ENCODE measurements around the gene STX17. TPM values are rescaled to one million over a fixed set of nuclear protein-coding genes. Genes with fewer than 3 reads are reported as not detected.

The STX17 gene
- total and polyA plus RNA-seq, 2 experiments from 2014 or later: 17.6 to 26.7 TPM

DNA sequence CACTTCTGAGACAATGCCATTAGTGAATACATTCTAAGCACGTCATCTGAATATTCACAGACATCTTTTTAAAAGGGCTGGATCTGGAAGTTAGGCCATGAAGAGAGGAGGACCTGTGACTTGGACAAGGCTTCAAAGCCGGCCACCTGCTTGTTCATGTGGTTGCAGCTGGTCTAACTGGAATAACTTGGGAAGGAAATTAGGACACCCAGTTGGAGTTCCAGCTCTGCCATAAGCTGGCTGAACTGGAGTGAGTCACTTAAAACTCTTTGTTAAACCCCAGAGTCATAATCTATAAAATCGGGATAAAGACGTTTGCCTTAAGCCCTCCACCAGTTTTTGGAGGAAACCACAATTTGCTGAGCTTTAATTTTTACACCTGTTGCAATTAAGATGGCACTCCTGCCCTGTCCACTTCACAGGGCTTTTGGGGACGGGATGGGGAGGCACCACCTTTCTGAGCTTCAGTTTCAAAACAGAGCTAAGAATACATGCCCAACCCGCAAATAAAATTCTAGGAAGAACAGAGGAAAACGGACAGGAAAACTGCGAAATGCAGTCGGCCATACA, 536 bp upstream of the STX17 start:
- 38% methylated on average over 9 of the region's 9 CpGs for WGBS (ENCODE audit: low lambda C conversion rate, missing lambda C conversion rate)
- no peaks in the 10 kb centered on the region for H3K9me2 ChIP-seq (replicated peaks; ENCODE audit: insufficient read depth)
- TF ChIP-seq EZH2 (IDR thresholded peaks at IDR 0.05; ENCODE audit: borderline replicate concordance) (no peak), EZH2phosphoT487 (IDR thresholded peaks at IDR 0.05; ENCODE audit: low read depth, severe bottlenecking, unreplicated experiment) (no peak)
- TF ChIP-seq, protein P1, sequence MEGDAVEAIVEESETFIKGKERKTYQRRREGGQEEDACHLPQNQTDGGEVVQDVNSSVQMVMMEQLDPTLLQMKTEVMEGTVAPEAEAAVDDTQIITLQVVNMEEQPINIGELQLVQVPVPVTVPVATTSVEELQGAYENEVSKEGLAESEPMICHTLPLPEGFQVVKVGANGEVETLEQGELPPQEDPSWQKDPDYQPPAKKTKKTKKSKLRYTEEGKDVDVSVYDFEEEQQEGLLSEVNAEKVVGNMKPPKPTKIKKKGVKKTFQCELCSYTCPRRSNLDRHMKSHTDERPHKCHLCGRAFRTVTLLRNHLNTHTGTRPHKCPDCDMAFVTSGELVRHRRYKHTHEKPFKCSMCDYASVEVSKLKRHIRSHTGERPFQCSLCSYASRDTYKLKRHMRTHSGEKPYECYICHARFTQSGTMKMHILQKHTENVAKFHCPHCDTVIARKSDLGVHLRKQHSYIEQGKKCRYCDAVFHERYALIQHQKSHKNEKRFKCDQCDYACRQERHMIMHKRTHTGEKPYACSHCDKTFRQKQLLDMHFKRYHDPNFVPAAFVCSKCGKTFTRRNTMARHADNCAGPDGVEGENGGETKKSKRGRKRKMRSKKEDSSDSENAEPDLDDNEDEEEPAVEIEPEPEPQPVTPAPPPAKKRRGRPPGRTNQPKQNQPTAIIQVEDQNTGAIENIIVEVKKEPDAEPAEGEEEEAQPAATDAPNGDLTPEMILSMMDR (IDR thresholded peaks at IDR 0.05; ENCODE audit: poor library complexity): no peak
- H3K27ac ChIP-seq: peak overlapping the region; percentile 100
- no peaks in the 10 kb centered on the region for H3K9me3 ChIP-seq (ENCODE audit: low read depth)
- peak overlapping the region; percentile 96 for H3K4me3 ChIP-seq
- DNase-seq (ENCODE audit: low spot score): peak; percentile 13
- H2AFZ ChIP-seq: peak overlapping the region; percentile 99
- peak overlapping the region; percentile 82 for H3K4me2 ChIP-seq
- peaks cover 9% of the 10 kb centered on the region for H3K4me1 ChIP-seq (ENCODE audit: insufficient read depth)
- H3K79me2 ChIP-seq: peaks cover 39% of the 10 kb centered on the region
- H3K27me3 ChIP-seq: no peaks in the 10 kb centered on the region
- H3K36me3 ChIP-seq (replicated peaks; ENCODE audit: insufficient read depth, low read depth): no peaks in the 10 kb centered on the region
- no peaks in the 10 kb centered on the region for H4K20me1 ChIP-seq (ENCODE audit: insufficient read depth, poor library complexity, severe bottlenecking)

GRCh38 chr9:99907208-99907532, 716 bp downstream of the STX17 start:
- H3K4me3 ChIP-seq: peak overlapping the region; percentile 96
- H3K27me3 ChIP-seq: no peaks in the 10 kb centered on the region
- H3K4me2 ChIP-seq: peak overlapping the region; percentile 82
- no peak for TF ChIP-seq EZH2phosphoT487 (IDR thresholded peaks at IDR 0.05; ENCODE audit: low read depth, severe bottlenecking, unreplicated experiment)
- TF ChIP-seq, protein P1 (IDR thresholded peaks at IDR 0.05; ENCODE audit: poor library complexity): no peak
- H3K36me3 ChIP-seq (replicated peaks; ENCODE audit: insufficient read depth, low read depth): no peaks in the 10 kb centered on the region
- WGBS (ENCODE audit: low lambda C conversion rate, missing lambda C conversion rate): 24% methylated on average over 9 of the region's 9 CpGs
- no peaks in the 10 kb centered on the region for H4K20me1 ChIP-seq (ENCODE audit: insufficient read depth, poor library complexity, severe bottlenecking)
- H3K79me2 ChIP-seq: peaks cover 52% of the 10 kb centered on the region
- H3K4me1 ChIP-seq (ENCODE audit: insufficient read depth): peaks cover 9% of the 10 kb centered on the region
- no peaks in the 10 kb centered on the region for H3K9me3 ChIP-seq (ENCODE audit: low read depth)
- no peaks in the 10 kb centered on the region for H3K9me2 ChIP-seq (replicated peaks; ENCODE audit: insufficient read depth)
- no peak for DNase-seq (ENCODE audit: low spot score)
- peak overlapping the region; percentile 100 for H3K27ac ChIP-seq
- H2AFZ ChIP-seq: peak overlapping the region; percentile 99

DNA sequence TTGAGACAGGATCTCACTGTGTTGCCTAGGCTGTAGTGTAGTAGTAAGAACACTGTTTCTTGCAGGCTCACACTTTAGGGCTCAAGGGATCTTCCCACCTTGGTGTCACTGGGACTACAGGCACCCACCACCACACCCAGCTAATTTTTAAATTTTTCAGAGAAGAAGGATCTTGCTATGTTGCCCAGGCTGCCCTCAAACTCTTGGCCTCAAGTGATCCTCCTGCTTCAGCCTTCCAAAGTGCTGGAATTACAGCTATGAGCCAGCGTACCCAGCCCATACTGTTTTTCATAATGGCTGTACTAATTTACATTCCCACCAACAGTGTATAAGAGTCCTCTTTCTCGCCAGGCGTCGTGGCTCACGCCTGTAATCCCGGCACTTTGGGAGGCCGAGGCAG, 5.1 kb downstream of the STX17 start:
- WGBS (ENCODE audit: low lambda C conversion rate, missing lambda C conversion rate): over 99% methylated on average over 7 of the region's 7 CpGs
- Histone ChIP-seq H3K9me3 (ENCODE audit: low read depth) (no peaks in the 10 kb centered on the region), H3K4me2 (no peak overlapping the region), H3K79me2 (peaks cover 70% of the 10 kb centered on the region), H2AFZ (no peak overlapping the region), H3K27me3 (no peaks in the 10 kb centered on the region), H4K20me1 (ENCODE audit: insufficient read depth, poor library complexity, severe bottlenecking) (no peaks in the 10 kb centered on the region), H3K9me2 (replicated peaks; ENCODE audit: insufficient read depth) (no peaks in the 10 kb centered on the region), H3K27ac (no peak overlapping the region), H3K4me3 (no peak overlapping the region), H3K36me3 (replicated peaks; ENCODE audit: insufficient read depth, low read depth) (no peaks in the 10 kb centered on the region), H3K4me1 (ENCODE audit: insufficient read depth) (peaks cover 9% of the 10 kb centered on the region)
- TF ChIP-seq EZH2 (IDR thresholded peaks at IDR 0.05; ENCODE audit: borderline replicate concordance) (no peak), EZH2phosphoT487 (IDR thresholded peaks at IDR 0.05; ENCODE audit: low read depth, severe bottlenecking, unreplicated experiment) (no peak)
- TF ChIP-seq, protein P1 (IDR thresholded peaks at IDR 0.05; ENCODE audit: poor library complexity): no peak
- no peak for DNase-seq (ENCODE audit: low spot score)

- no peak for DNase-seq (ENCODE audit: low spot score)
- Histone ChIP-seq H3K79me2 (peaks cover 25% of the 10 kb centered on the region), H3K4me2 (no peak overlapping the region), H3K27me3 (no peaks in the 10 kb centered on the region), H4K20me1 (ENCODE audit: insufficient read depth, poor library complexity, severe bottlenecking) (no peaks in the 10 kb centered on the region), H3K4me1 (ENCODE audit: insufficient read depth) (no peaks in the 10 kb centered on the region), H3K27ac (no peak overlapping the region), H3K4me3 (no peak overlapping the region), H3K9me3 (ENCODE audit: low read depth) (no peaks in the 10 kb centered on the region), H3K36me3 (replicated peaks; ENCODE audit: insufficient read depth, low read depth) (no peaks in the 10 kb centered on the region), H2AFZ (no peak overlapping the region), H3K9me2 (replicated peaks; ENCODE audit: insufficient read depth) (no peaks in the 10 kb centered on the region)
- 83% methylated on average over 1 of the region's 1 CpG for WGBS (ENCODE audit: low lambda C conversion rate, missing lambda C conversion rate)
- TF ChIP-seq, protein P1 (IDR thresholded peaks at IDR 0.05; ENCODE audit: poor library complexity): no peak
- no peak for TF ChIP-seq EZH2 (IDR thresholded peaks at IDR 0.05; ENCODE audit: borderline replicate concordance)
- TF ChIP-seq EZH2phosphoT487 (IDR thresholded peaks at IDR 0.05; ENCODE audit: low read depth, severe bottlenecking, unreplicated experiment): no peak
Observed at GRCh38 chr9:99916650-99917049, 10.2 kb downstream of the STX17 start.
